Heart left ventricle (tissue), 13 donors: ENCODE results near the gene DYSF.

Source experiments
- POLR2A ChIP-seq, 2 donors: fragments of 450-650 bp; IDR thresholded peaks; one replicate each; pipeline ENCODE4 v1.6.1; 2017; ENCODE audit warnings: antibody characterized with exemption in 2 of 2, mild to moderate bottlenecking in 2 of 2, moderate library complexity in 2 of 2
- TF ChIP-seq, protein P1 (sequence below), 12 donors: fragments of 200-600 bp; sonication (generic) in 4 of 12; IDR thresholded peaks; one replicate each; pipeline versions ENCODE4 v1.5.0 to v1.8.0; 2018 to 2022; ENCODE audit warnings: antibody characterized with exemption in 12 of 12, mild to moderate bottlenecking in 5 of 12
- donor health status: ischemic (EF 13 %, LVEDD 7.1; RV severe dilation, severe dysfunction).
- donor health status: DM: no; HTN: yes; CAD: no.
- donor health status: DM: no; HTN: no; CAD: no.
- donor health status: ischemic (EF 25% LVEDD 6.9; RV normal size, moderate dysfunction).
- donor health status: ischemic (EF 25% LVEDD 5.7; RV mildly dilated, moderate dysfunction).
- donor health status: ischemic (EF 35%, LVEDD 5.7; RV mildly dilated, moderate dysfunction).
- donor health status: nonischemic (EF 11% LVEDD 7.7; RV severe dilation, severe dysfunction).
- donor health status: DM: yes; HTN: yes; CAD: no.
- donor health status: PGD.
- donor health status: ischemic (EF 29% LVEDD 5.4; RV normal size, mild dysfunction).
- donor health status: nonischemic (EF 23%, LVEDD 6.1; RV moderate dilation, normal function).

DNA sequence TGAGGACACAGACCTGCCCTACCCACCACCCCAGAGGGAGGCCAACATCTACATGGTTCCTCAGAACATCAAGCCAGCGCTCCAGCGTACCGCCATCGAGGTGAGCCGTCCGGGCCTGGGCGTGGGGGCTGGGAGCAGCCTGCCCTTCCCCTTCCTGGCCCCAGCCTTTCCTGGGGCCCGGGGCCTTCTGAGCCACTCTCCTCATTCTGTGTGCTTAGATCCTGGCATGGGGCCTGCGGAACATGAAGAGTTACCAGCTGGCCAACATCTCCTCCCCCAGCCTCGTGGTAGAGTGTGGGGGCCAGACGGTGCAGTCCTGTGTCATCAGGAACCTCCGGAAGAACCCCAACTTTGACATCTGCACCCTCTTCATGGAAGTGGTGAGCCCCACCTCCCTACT lies 157.9 kb downstream of the DYSF start:
- no peak for TF ChIP-seq POLR2A (IDR thresholded peaks at IDR 0.05)
- TF ChIP-seq, protein P1, sequence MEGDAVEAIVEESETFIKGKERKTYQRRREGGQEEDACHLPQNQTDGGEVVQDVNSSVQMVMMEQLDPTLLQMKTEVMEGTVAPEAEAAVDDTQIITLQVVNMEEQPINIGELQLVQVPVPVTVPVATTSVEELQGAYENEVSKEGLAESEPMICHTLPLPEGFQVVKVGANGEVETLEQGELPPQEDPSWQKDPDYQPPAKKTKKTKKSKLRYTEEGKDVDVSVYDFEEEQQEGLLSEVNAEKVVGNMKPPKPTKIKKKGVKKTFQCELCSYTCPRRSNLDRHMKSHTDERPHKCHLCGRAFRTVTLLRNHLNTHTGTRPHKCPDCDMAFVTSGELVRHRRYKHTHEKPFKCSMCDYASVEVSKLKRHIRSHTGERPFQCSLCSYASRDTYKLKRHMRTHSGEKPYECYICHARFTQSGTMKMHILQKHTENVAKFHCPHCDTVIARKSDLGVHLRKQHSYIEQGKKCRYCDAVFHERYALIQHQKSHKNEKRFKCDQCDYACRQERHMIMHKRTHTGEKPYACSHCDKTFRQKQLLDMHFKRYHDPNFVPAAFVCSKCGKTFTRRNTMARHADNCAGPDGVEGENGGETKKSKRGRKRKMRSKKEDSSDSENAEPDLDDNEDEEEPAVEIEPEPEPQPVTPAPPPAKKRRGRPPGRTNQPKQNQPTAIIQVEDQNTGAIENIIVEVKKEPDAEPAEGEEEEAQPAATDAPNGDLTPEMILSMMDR (IDR thresholded peaks at IDR 0.05): no peak
